HG03460 (cell line): ENCODE data around the gene LCE1B.

Source experiments
- ATAC-seq: cut with Tn5 transposase; IDR thresholded peaks from one replicate; pipeline ENCODE4 v1.9.1; 2021; ENCODE audit not compliant: unreplicated experiment

Gene LCE1B

GRCh38 chr1:152860129-152860528 is 48.4 kb downstream of the LCE1B start:
- no peak for ATAC-seq

- no peak for ATAC-seq
These were observed 49.6 kb downstream of the LCE1B start for GRCh38 chr1:152861374-152861773.
